GM12878 (cell line): ENCODE results near the gene MSI2. TPM values are rescaled to one million over a fixed set of nuclear protein-coding genes. Genes with fewer than 3 reads are reported as not detected.

ENCODE experiments used
- ATAC-seq: fragments of 200-7000 bp; cut with Tn5 transposase; 3 replicates; pipeline ENCODE4 v1.9.1; 2020; ENCODE audit warnings: mild to moderate bottlenecking, moderate library complexity
- BruUV-seq: library from RNA; stranded (reverse); fragments of 400-500 nt; replicated peaks from 2 replicates; lab custom pipeline; 2021; lab: Mats Ljungman, UMichigan
- CTCF ChIA-PET: fragments of 300-600 bp; sonication (Branson Sonifier 250); formaldehyde crosslinking; extraction: SDS; loops from one replicate; lab custom pipeline; 2021; ENCODE audit warnings: inconsistent platforms; lab: Yijun Ruan, JAX
- POLR2A ChIA-PET: fragments of 350-600 bp; formaldehyde crosslinking; extraction: SDS; loops from one replicate; lab custom pipeline; 2021; ENCODE audit warnings: inconsistent platforms; lab: Charles Lee
- RAD21 ChIA-PET: fragments of 300-600 bp; sonication (Branson Sonifier 250); formaldehyde crosslinking; loops from one replicate; lab custom pipeline; 2023; ENCODE audit warnings: antibody characterized with exemption; ENCODE audit not compliant: unreplicated experiment; lab: Charles Lee
- SMC1A ChIA-PET: fragments of 300-600 bp; sonication (Branson Sonifier 250); formaldehyde crosslinking; loops from one replicate; lab custom pipeline; 2023; ENCODE audit not compliant: unreplicated experiment, uncharacterized antibody; lab: Charles Lee
- DNase-seq: peaks from one replicate; pipeline ENCODE4 v3.0.0-alpha.2; 2011; ENCODE audit warnings: low read depth, low spot score
- FAIRE-seq: peaks from 3 replicates; lab custom pipeline; 2011; peaks lifted over from hg19 to GRCh38; lab: Jason Lieb, UNC
- H2AFZ ChIP-seq: 2 replicates; pipeline ENCODE4 v1.6.0; 2011; ENCODE audit warnings: low read depth, low read length, control low read depth; ENCODE audit not compliant: control insufficient read depth
- H3K27ac ChIP-seq: 2 replicates; pipeline ENCODE4 v1.5.1; 2011; ENCODE audit warnings: control low read depth; ENCODE audit not compliant: control insufficient read depth, insufficient read depth
- H3K27me3 ChIP-seq, 2 experiments: replicated peaks in 1 of 2; 2 replicates each; pipeline versions ENCODE4 v1.6.0 to v1.6.1; 2011; ENCODE audit warnings: low read length in 1 of 2; ENCODE audit not compliant: control insufficient read depth in 2 of 2, insufficient read depth in 2 of 2
- H3K36me3 ChIP-seq, 2 experiments: 2 replicates each; pipeline ENCODE4 v1.5.1; 2011; ENCODE audit warnings: low read length in 1 of 2; ENCODE audit not compliant: control insufficient read depth in 2 of 2, insufficient read depth in 2 of 2
- H3K4me1 ChIP-seq: 2 replicates; pipeline ENCODE4 v1.6.1; 2011; ENCODE audit warnings: mild to moderate bottlenecking, low read length, moderate library complexity, mixed read lengths; ENCODE audit not compliant: control insufficient read depth, insufficient read depth
- H3K4me2 ChIP-seq: 2 replicates; pipeline ENCODE4 v1.6.0; 2011; ENCODE audit warnings: control low read depth; ENCODE audit not compliant: control insufficient read depth, insufficient read depth
- H3K4me3 ChIP-seq: fragments of 200-600 bp; sonication (generic); 2 replicates; pipeline ENCODE4 v1.5.1; 2016
- H3K79me2 ChIP-seq: 2 replicates; pipeline ENCODE4 v1.6.0; 2011; ENCODE audit warnings: low read length; ENCODE audit not compliant: control insufficient read depth, insufficient read depth
- H3K9ac ChIP-seq: 2 replicates; pipeline ENCODE4 v1.8.0; 2011; ENCODE audit warnings: low read length, control low read depth, mixed read lengths; ENCODE audit not compliant: control insufficient read depth, insufficient read depth
- H3K9me3 ChIP-seq: replicated peaks from 3 replicates; pipeline ENCODE4 v1.5.1; 2011; ENCODE audit warnings: mild to moderate bottlenecking, low read length; ENCODE audit not compliant: control insufficient read depth, insufficient read depth
- H4K20me1 ChIP-seq: 2 replicates; pipeline ENCODE4 v1.6.0; 2011; ENCODE audit not compliant: control insufficient read depth, insufficient read depth
- BCL11A ChIP-seq: IDR thresholded peaks from 2 replicates; pipeline ENCODE4 v1.6.1; 2011; ENCODE audit warnings: low read depth, low read length
- CREM ChIP-seq: IDR thresholded peaks from 2 replicates; pipeline ENCODE4 v1.6.1; 2014; ENCODE audit warnings: antibody characterized with exemption, low read depth
- E2F8 ChIP-seq: fragments of 450-650 bp; IDR thresholded peaks from 2 replicates; pipeline ENCODE4 v1.6.1; 2018; ENCODE audit warnings: mild to moderate bottlenecking, low read depth, moderate library complexity; ENCODE audit not compliant: partially characterized antibody
- GABPA ChIP-seq: IDR thresholded peaks from 2 replicates; pipeline ENCODE4 v1.6.1; 2014; ENCODE audit warnings: antibody characterized with exemption, low read depth, mild to moderate bottlenecking, inconsistent platforms
- HSF1 ChIP-seq: fragments of 150-350 bp; IDR thresholded peaks from 2 replicates; pipeline ENCODE4 v1.6.1; 2014; ENCODE audit warnings: mild to moderate bottlenecking, low read depth, low read length
- IRF4 ChIP-seq: IDR thresholded peaks from 2 replicates; pipeline ENCODE4 v1.6.1; 2011; ENCODE audit warnings: low read depth, low read length
- KAT2A ChIP-seq: conservative IDR thresholded peaks from 2 replicates; pipeline ENCODE4 v1.6.1; 2011; ENCODE audit warnings: low read depth, low read length; ENCODE audit not compliant: control insufficient read depth
- KDM1A ChIP-seq: fragments of 200-600 bp; sonication (generic); IDR thresholded peaks from 2 replicates; pipeline ENCODE4 v1.6.1; 2016; ENCODE audit warnings: borderline replicate concordance
- RB1 ChIP-seq: fragments of 450-650 bp; formaldehyde crosslinking; IDR thresholded peaks from 2 replicates; pipeline ENCODE4 v1.6.1; 2017; ENCODE audit warnings: mild to moderate bottlenecking, borderline replicate concordance
- SKIL ChIP-seq: fragments of 450-650 bp; IDR thresholded peaks from 2 replicates; pipeline ENCODE4 v1.6.1; 2017; ENCODE audit warnings: mild to moderate bottlenecking, low read depth, inconsistent platforms; ENCODE audit not compliant: poor library complexity, severe bottlenecking
- SMC3 ChIP-seq: IDR thresholded peaks from 2 replicates; pipeline ENCODE4 v1.6.1; 2011; ENCODE audit warnings: low read length, improper control_type of control experiment, borderline replicate concordance
- SRF ChIP-seq, 2 experiments: IDR thresholded peaks; 2 replicates each; pipeline ENCODE4 v1.6.1; 2011; ENCODE audit warnings: low read depth in 2 of 2, low read length in 2 of 2, mild to moderate bottlenecking in 1 of 2, moderate library complexity in 1 of 2
- STAT3 ChIP-seq: IDR thresholded peaks from 2 replicates; pipeline ENCODE4 v1.6.1; 2011; ENCODE audit warnings: low read depth, low read length, improper control_type of control experiment
- SUZ12 ChIP-seq: fragments of 200-600 bp; sonication (generic); IDR thresholded peaks from one replicate; pipeline ENCODE4 v1.6.1; 2018; ENCODE audit warnings: antibody characterized with exemption, mild to moderate bottlenecking; ENCODE audit not compliant: unreplicated experiment
- YY1 ChIP-seq: IDR thresholded peaks from 2 replicates; pipeline ENCODE4 v1.6.1; 2011; ENCODE audit warnings: low read depth, mild to moderate bottlenecking, low read length
- ZBED1 ChIP-seq: IDR thresholded peaks from 2 replicates; pipeline ENCODE4 v1.6.1; 2016; ENCODE audit warnings: borderline replicate concordance
- ZNF274 ChIP-seq: IDR thresholded peaks from one replicate; pipeline ENCODE4 v1.8.0; 2011; ENCODE audit not compliant: insufficient read length, insufficient read depth
- ZNF622 ChIP-seq: fragments of 450-650 bp; IDR thresholded peaks from 2 replicates; pipeline ENCODE4 v1.6.1; 2017; ENCODE audit warnings: mild to moderate bottlenecking, inconsistent platforms
- WGBS: methylation state at CpG from one replicate; pipeline ENCODE4 v1.1.6; 2016; ENCODE audit warnings: low lambda C conversion rate; ENCODE audit not compliant: insufficient replicate concordance, insufficient coverage; ENCODE audit errors: missing lambda C conversion rate; 5-methylcytosine and 5-hydroxymethylcytosine counted together
- in situ Hi-C: fragments of 300-500 bp; cut with MboI; formaldehyde crosslinking; loops from 9 replicates; pipeline ENCODE4 v1.14.3; 2018; ENCODE audit warnings: mixed read lengths
- intact Hi-C: fragments of 100-400 bp; cut with micrococcal nuclease; formaldehyde crosslinking; loops from one replicate; pipeline ENCODE4 v1.14.2; 2022; ENCODE audit not compliant: unreplicated experiment
- polyA plus RNA-seq, 11 experiments: library from polyadenylated mRNA; depleted of rRNA in 4 of 11; unstranded in 6 of 11; stranded (reverse) in 5 of 11; fragments of >200 nt; fragmentation: Nextera tagmentation in 4 of 11; fragmentation: Illumina TruSeq in 1 of 11; extraction: Ambion mirVana in 4 of 11; extraction: Trizol in 1 of 11; gene quantifications; 1 replicate in 1 of 11; 2 replicates in 10 of 11; pipeline versions ENCODE4 v1.2.1 to v1.2.3, GENCODE V29; 2011 to 2016; ENCODE audit warnings: inconsistent platforms in 2 of 11, missing spikeins in 2 of 11, low read depth in 1 of 11
- total RNA-seq, 4 experiments: library from RNA; depleted of rRNA in 3 of 4; stranded (reverse); fragments of >200 nt in 3 of 4; fragmentation: Illumina TruSeq in 1 of 4; extraction: Trizol in 1 of 4; gene quantifications; 2 replicates each; pipeline versions ENCODE4 v1.2.1 to v1.2.3, GENCODE V29; 2013 to 2021

MSI2 gene
- total and polyA plus RNA-seq, 10 of the 15 experiments (the other 5 are each of a cell fraction or from before 2014, with no cell fraction given) = 6.1 to 76.1 (median 42.0) TPM

DNA sequence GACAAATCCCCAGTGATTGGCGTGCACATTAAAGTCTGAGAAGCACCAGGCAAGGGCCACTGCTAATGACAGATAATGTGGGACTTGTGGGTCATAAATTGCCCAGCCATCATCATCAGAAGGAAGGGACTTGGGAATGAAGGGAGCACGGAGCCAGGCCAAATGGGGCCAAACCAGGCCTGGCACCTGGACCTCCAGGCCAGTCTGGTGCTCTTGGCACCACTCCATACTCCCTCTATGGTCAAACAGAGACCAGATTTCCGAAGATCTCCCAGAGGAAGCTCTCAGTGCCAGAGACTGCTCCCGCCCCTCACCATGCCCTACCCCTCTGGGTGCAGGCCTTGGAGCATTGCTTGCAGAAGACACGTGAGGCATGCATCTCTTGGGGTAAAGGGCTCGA is 346.6 kb downstream of the MSI2 start:
- H3K27ac ChIP-seq = 0 out of 2 replicates have a peak overlapping the region, but pooled peaks have one; percentile 10
- no peak overlapping the region for H3K4me2 ChIP-seq
- no peak overlapping the region for H3K9ac ChIP-seq
- intact Hi-C loops (no loop called here), in situ Hi-C loops (no loop called here)
- H3K9me3 ChIP-seq = no peaks in the 10 kb centered on the region
- H3K4me1 ChIP-seq = peaks cover 54% of the 10 kb centered on the region
- H3K4me3 ChIP-seq = no peak overlapping the region
- ATAC-seq (no peak), DNase-seq (no peak), FAIRE-seq (no peak)
- no TSS peak for BruUV-seq
- 97% methylated on average over 6 of the region's 6 CpGs for WGBS
- no peaks in the 10 kb centered on the region; the same call in 1 of the 2 replicates for H4K20me1 ChIP-seq
- H3K79me2 ChIP-seq = no peaks in the 10 kb centered on the region; the same call in none of the 2 replicates
- peaks cover 9 to 12% of the 10 kb centered on the region in 2 experiments; a peak in 2 of 4 replicates for H3K36me3 ChIP-seq
- ChIA-PET CTCF (interaction anchor here (0.6 to 1.3 kb wide), 3 partner anchors 69 to 360 kb away, joined by 3 to 5 read pairs (median 4); no protein-coding TSS in a partner anchor), RAD21 (interaction anchor here (0.8 to 1.1 kb wide), 2 partner anchors 10 to 359 kb away, joined by 3 to 4 read pairs; no protein-coding TSS in a partner anchor), POLR2A (interaction anchor here (0.6 kb wide), 1 partner anchor 23 kb away, joined by 3 read pairs; no protein-coding TSS in a partner anchor), SMC1A (interaction anchor here (1.2 to 1.7 kb wide), 4 partner anchors 20 to 359 kb away, joined by 3 to 10 read pairs (median 4); no protein-coding TSS in a partner anchor)
- no peaks in the 10 kb centered on the region for H3K27me3 ChIP-seq
- H2AFZ ChIP-seq = no peak overlapping the region
- TF ChIP-seq BCL11A = no peak
- no peak for TF ChIP-seq YY1
- no peak for TF ChIP-seq ZNF274
- TF ChIP-seq CREM = no peak
- TF ChIP-seq ZNF622 = no peak
- no peak for TF ChIP-seq E2F8
- no peak for TF ChIP-seq SUZ12
- TF ChIP-seq SRF (IDR thresholded peaks at IDR 0.05; ENCODE audit: low read depth in 2 of 2, low read length in 2 of 2) = no peak
- TF ChIP-seq HSF1 = no peak
- no peak for TF ChIP-seq IRF4
- no peak for TF ChIP-seq STAT3
- TF ChIP-seq SMC3 = no peak
- TF ChIP-seq SKIL = no peak
- TF ChIP-seq KAT2A = no peak
- TF ChIP-seq ZBED1 = no peak
- no peak for TF ChIP-seq KDM1A
- TF ChIP-seq GABPA = no peak
- no peak for TF ChIP-seq RB1
